Measurements from ENCODE around the gene CD86. TPM values are rescaled to one million over a fixed set of nuclear protein-coding genes. Genes with fewer than 3 reads are reported as not detected.
A peak's percentile ranks its signal among the peaks of the same experiment; 100 is the strongest.

CD86 gene
- total and polyA plus RNA-seq, 2 of the 8 experiments (the other 6 are each of a cell fraction or from before 2014, with no cell fraction given): 0.12 to 0.30 TPM

DNA sequence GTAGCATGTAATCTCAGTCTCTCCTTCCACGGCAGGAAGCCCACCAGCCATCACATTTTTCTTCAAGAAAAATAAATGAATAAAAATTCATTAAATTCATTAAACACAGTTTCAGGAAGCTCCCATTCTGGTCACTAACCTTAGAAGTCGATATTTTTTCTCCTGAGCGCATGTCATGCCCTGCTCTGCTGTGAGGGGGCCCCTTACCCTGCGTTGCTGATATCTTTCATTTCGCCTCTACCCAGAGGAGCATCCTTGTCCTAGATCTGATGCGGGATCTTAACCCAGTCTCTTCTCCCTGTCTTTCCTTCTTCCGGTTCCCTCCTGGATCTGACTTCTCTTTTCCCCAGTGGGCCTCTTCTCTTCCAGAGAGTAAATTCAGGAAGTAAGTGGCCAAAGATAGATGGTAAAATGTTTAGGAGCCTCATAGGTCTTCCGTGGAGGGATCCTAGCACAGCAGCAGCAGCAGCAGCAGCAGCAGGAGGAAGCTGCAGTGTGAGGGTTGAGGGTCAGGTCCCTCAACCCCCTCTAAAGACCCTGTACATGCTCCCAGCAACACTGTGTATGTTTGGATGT, 31.7 kb upstream of the CD86 start:
- H3K4me2 ChIP-seq (ENCODE audit: insufficient read depth in 1 of 2, low read depth in 2 of 2, low read length in 2 of 2): no peak overlapping the region; a peak in 1 of 4 replicates
- H3K79me2 ChIP-seq (ENCODE audit: control insufficient read depth in 1 of 2, insufficient read depth in 2 of 2, low read length in 2 of 2): no peaks in the 10 kb centered on the region
- H3K36me3 ChIP-seq (ENCODE audit: control insufficient read depth in 2 of 4, insufficient read depth in 4 of 4, low read length in 3 of 4): no peaks in the 10 kb centered on the region
- DNase-seq (ENCODE audit: low read depth in 1 of 2, low spot score in 2 of 2) (no peak), FAIRE-seq (no peak)
- 68% methylated on average over 7 of the region's 8 CpGs; no CpG with 5 or more reads in 1 of the 2 experiments for WGBS, 2 experiments (ENCODE audit: extremely low coverage in 1 of 2, insufficient coverage in 1 of 2, insufficient read length in 1 of 2, insufficient replicate concordance in 2 of 2, low coverage in 1 of 2, low lambda C conversion rate in 2 of 2, missing lambda C conversion rate in 1 of 2)
- H2BK15ac ChIP-seq (ENCODE audit: low read length): no peak overlapping the region
- H3K4ac ChIP-seq (replicated peaks; ENCODE audit: insufficient read length, low read depth, low read length): no peak overlapping the region
- no peak overlapping the region for H3K14ac ChIP-seq (ENCODE audit: insufficient read length)
- H2BK12ac ChIP-seq (ENCODE audit: low read depth, low read length): no peak overlapping the region
- H3K27me3 ChIP-seq (replicated peaks in 1 of 4; ENCODE audit: control insufficient read depth in 3 of 4, extremely low read depth in 1 of 4, insufficient read depth in 3 of 4, low read length in 3 of 4): no peaks in the 10 kb centered on the region; a peak in 2 of 7 replicates
- H2AFZ ChIP-seq (ENCODE audit: low read length): peak overlapping the region; percentile 98
- H3K23ac ChIP-seq (ENCODE audit: insufficient read length): no peak overlapping the region
- H3K56ac ChIP-seq (replicated peaks; ENCODE audit: insufficient read length, low read depth, low read length): no peak overlapping the region
- H3K4me3 ChIP-seq (ENCODE audit: extremely low read depth in 1 of 4, insufficient read depth in 2 of 4, low read depth in 3 of 4, low read length in 4 of 4): no peak overlapping the region
- no peak overlapping the region for H4K91ac ChIP-seq (replicated peaks; ENCODE audit: insufficient read length, low read length)
- H4K20me1 ChIP-seq (replicated peaks in 1 of 2; ENCODE audit: control insufficient read depth in 1 of 2, insufficient read depth in 2 of 2, low read length in 2 of 2): no peaks in the 10 kb centered on the region
- no peaks in the 10 kb centered on the region; a peak in 3 of 7 replicates for H3K4me1 ChIP-seq (replicated peaks in 1 of 4; ENCODE audit: control insufficient read depth in 3 of 4, insufficient read depth in 4 of 4, low read length in 3 of 4)
- no peak overlapping the region for H3K18ac ChIP-seq (ENCODE audit: extremely low read depth, low read length)
- H3K23me2 ChIP-seq (ENCODE audit: low read depth, low read length): peaks cover 3% of the 10 kb centered on the region; the same call in 1 of the 2 replicates
- H4K8ac ChIP-seq (ENCODE audit: extremely low read depth, insufficient read depth, low read length): no peak overlapping the region
- H3K9me3 ChIP-seq (ENCODE audit: insufficient read depth in 2 of 2, low read depth in 1 of 2, low read length in 1 of 2): no peaks in the 10 kb centered on the region
- H2BK5ac ChIP-seq (ENCODE audit: low read depth, low read length): no peak overlapping the region
- no peak overlapping the region for H2BK20ac ChIP-seq (ENCODE audit: low read length)
- ChIA-PET CTCF (ENCODE audit: partially characterized antibody) (interaction anchor here (0.6 to 2.8 kb wide), 6 partner anchors 11 to 263 kb away, joined by 3 to 9 read pairs (median 3); no protein-coding TSS in a partner anchor), POLR2A (ENCODE audit: partially characterized antibody) (no interaction called here)
- H2AK5ac ChIP-seq (ENCODE audit: low read depth, low read length): no peak overlapping the region
- H2BK120ac ChIP-seq (replicated peaks; ENCODE audit: low read depth, low read length): no peak overlapping the region
- no peaks in the 10 kb centered on the region; the same call in 1 of the 2 replicates for H3K79me1 ChIP-seq (ENCODE audit: low read depth, low read length)
- H3K9ac ChIP-seq (replicated peaks in 1 of 4; ENCODE audit: extremely low read depth in 1 of 4, low read depth in 3 of 4, low read length in 3 of 4): 0 out of 7 replicates have a peak overlapping the region, but pooled peaks of 1 of the 4 experiments have one; percentile 19
- no peak overlapping the region for H4K5ac ChIP-seq (ENCODE audit: insufficient read length, low read depth, low read length)
- no peak overlapping the region for H3K27ac ChIP-seq (ENCODE audit: low read depth, low read length)
- TF ChIP-seq KDM4A (IDR thresholded peaks at IDR 0.05; ENCODE audit: low read depth, low read length, severe bottlenecking) (no peak), RAD21 (IDR thresholded peaks at IDR 0.05 in 1 of 2, conservative IDR thresholded peaks at IDR 0.05 in 1 of 2; ENCODE audit: low read depth in 2 of 2, low read length in 2 of 2) (peak; percentile 35 to 45; a peak in 2 of 4 replicates), POU5F1 (IDR thresholded peaks at IDR 0.05; ENCODE audit: low read depth, low read length) (no peak), KDM5A (IDR thresholded peaks at IDR 0.05; ENCODE audit: low read length) (no peak)
- TF ChIP-seq, protein P1, sequence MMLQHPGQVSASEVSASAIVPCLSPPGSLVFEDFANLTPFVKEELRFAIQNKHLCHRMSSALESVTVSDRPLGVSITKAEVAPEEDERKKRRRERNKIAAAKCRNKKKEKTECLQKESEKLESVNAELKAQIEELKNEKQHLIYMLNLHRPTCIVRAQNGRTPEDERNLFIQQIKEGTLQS (IDR thresholded peaks at IDR 0.05; ENCODE audit: insufficient read depth, low read depth, low read length): no peak
